A673 (cell line): ENCODE data around the gene DPP7.

Experiments
- CTCF ChIP-seq: fragments of 300-800, 200-600 bp; sonication (generic); conservative IDR thresholded peaks from 2 replicates; pipeline ENCODE4 v1.5.1; 2017; ENCODE audit warnings: low read depth, mild to moderate bottlenecking, antibody characterized with exemption, low read length, moderate library complexity, mixed read lengths
- EZH2 ChIP-seq: fragments of 200-600 bp; sonication (generic); IDR thresholded peaks from 2 replicates; pipeline ENCODE4 v1.6.1; 2017; ENCODE audit warnings: borderline replicate concordance, low read depth, mild to moderate bottlenecking, mixed read lengths, antibody characterized with exemption, low read length; ENCODE audit not compliant: poor library complexity, severe bottlenecking

GRCh38 chr9:137070906-137071275 lies 43.6 kb downstream of the DPP7 start:
- TF ChIP-seq EZH2 (no peak), CTCF (no peak)
